OCI-LY1 (cell line): ENCODE data around the gene BMPR1A.
"Not testable (repeated sequence)": the region's sequence is repeated elsewhere in the genome, so short reads cannot be mapped to it uniquely, and the experiment has no call there.

Source experiments
- H2AFZ ChIP-seq: fragments of 200-600 bp; sonication (generic), shearing (Covaris generic); 2 replicates; pipeline ENCODE4 v1.6.0; 2014; ENCODE audit warnings: antibody characterized with exemption, mild to moderate bottlenecking, low read length
- H3F3A ChIP-seq: fragments of 200-600 bp; sonication (generic), shearing (Covaris generic); 2 replicates; pipeline ENCODE4 v1.6.0; 2014; ENCODE audit warnings: mild to moderate bottlenecking, antibody characterized with exemption, low read length, moderate library complexity; ENCODE audit not compliant: insufficient read depth
- H3K27ac ChIP-seq: fragments of 200-600 bp; sonication (generic); 2 replicates; pipeline ENCODE4 v1.5.1; 2014; ENCODE audit warnings: low read length, mixed run types, mild to moderate bottlenecking, low read depth; ENCODE audit not compliant: poor library complexity, severe bottlenecking
- H3K27me3 ChIP-seq: fragments of 200-600 bp; sonication (generic); 2 replicates; pipeline ENCODE4 v1.6.0; 2014; ENCODE audit warnings: antibody characterized with exemption, mild to moderate bottlenecking, low read length, moderate library complexity; ENCODE audit not compliant: insufficient read depth
- H3K36me3 ChIP-seq: fragments of 200-600 bp; sonication (generic); 2 replicates; pipeline ENCODE4 v1.6.1; 2014; ENCODE audit warnings: mild to moderate bottlenecking, antibody characterized with exemption, low read length, moderate library complexity, mixed read lengths; ENCODE audit not compliant: insufficient read depth
- H3K4me1 ChIP-seq: fragments of 200-600 bp; sonication (generic); 2 replicates; pipeline ENCODE4 v1.5.1; 2014; ENCODE audit warnings: mild to moderate bottlenecking, low read length, moderate library complexity; ENCODE audit not compliant: insufficient read depth, severe bottlenecking
- H3K4me2 ChIP-seq: fragments of 200-600 bp; sonication (generic), shearing (Covaris generic); 2 replicates; pipeline ENCODE4 v1.6.1; 2014; ENCODE audit warnings: low read length
- H3K4me3 ChIP-seq: fragments of 200-600 bp; sonication (generic); 2 replicates; pipeline ENCODE4 v1.5.1; 2014; ENCODE audit warnings: low read length, low read depth, mild to moderate bottlenecking, mixed read lengths; ENCODE audit not compliant: poor library complexity, severe bottlenecking
- H3K79me2 ChIP-seq: fragments of 200-600 bp; shearing (Covaris generic); 2 replicates; pipeline ENCODE4 v1.6.1; 2016; ENCODE audit warnings: mixed run types, low read length, mixed read lengths; ENCODE audit not compliant: insufficient read depth
- H3K9ac ChIP-seq: fragments of 200-600 bp; sonication (generic), shearing (Covaris generic); 2 replicates; pipeline ENCODE4 v1.6.1; 2014; ENCODE audit warnings: mild to moderate bottlenecking, low read length, mixed read lengths
- H3K9me2 ChIP-seq: fragments of 200-600 bp; sonication (generic), shearing (Covaris generic); 2 replicates; pipeline ENCODE4 v1.6.1; 2014; ENCODE audit warnings: low read depth, mild to moderate bottlenecking, low read length, mixed read lengths
- H3K9me3 ChIP-seq: fragments of 200-600 bp; shearing (Covaris generic); 2 replicates; pipeline ENCODE4 v1.6.1; 2014; ENCODE audit warnings: low read length, mixed read lengths
- H4K20me1 ChIP-seq: fragments of 200-600 bp; sonication (generic), shearing (Covaris generic); 2 replicates; pipeline ENCODE4 v1.6.0; 2016; ENCODE audit warnings: mild to moderate bottlenecking, low read length; ENCODE audit not compliant: insufficient read depth
- EZH2 ChIP-seq: fragments of 200-600 bp; sonication (generic), shearing (Covaris generic); IDR thresholded peaks from 2 replicates; pipeline ENCODE4 v1.8.0; 2017; ENCODE audit warnings: borderline replicate concordance, mixed run types, mild to moderate bottlenecking, antibody characterized with exemption, low read length, moderate library complexity, mixed read lengths
- TF ChIP-seq, protein P1 (sequence below): fragments of 200-600 bp; sonication (generic), shearing (Covaris generic); IDR thresholded peaks from 2 replicates; pipeline ENCODE4 v1.5.1; 2017; ENCODE audit warnings: mild to moderate bottlenecking, antibody characterized with exemption, low read length, moderate library complexity, mixed read lengths

BMPR1A gene

DNA sequence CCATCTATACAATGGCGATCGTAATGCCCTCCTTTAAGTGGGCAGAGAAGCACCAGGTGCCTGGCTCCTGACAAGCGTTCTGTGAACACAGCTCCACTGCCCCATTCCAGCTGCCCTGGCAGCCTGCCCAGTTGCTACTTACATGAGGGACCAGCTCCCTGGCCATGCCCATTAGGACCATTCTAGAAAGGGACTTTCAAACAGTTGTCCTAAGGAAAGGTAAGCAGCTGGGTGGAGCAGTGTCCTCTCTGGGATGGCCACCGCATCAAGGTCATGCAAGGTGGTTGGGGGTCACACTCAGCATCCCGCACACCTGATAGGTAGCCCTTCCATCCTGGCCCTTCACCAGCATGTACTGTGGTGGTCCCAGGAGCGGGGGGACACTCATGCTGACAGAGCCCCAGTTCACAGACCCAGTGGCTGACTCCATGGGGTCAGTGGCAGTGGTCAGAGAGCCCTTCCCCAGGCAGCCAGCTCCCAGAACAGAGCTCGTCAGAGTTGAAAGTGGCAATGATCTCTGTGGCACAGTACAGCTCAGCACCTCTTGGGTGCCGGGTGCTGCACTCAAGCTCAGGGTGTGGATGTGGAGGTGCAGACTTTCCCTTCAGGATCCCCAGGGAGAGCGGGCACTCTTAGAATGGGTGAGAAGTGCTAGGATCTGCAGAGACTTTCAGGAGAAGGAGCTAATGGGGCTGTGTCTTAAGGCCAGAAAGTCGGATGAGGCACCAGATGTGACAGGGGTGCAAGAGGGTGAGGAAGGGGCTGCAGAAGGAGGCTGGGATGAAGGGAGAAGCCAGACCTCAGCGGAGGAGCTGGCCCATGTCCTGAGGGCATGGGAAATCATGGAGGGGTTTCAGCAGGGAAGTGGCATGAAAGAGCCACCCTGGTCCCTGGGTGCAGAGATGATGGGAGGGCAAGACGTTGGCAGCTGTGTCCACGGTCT lies 190.1 kb downstream of the BMPR1A start:
- Histone ChIP-seq H3F3A (no peaks in the 10 kb centered on the region), H3K9me3 (no peaks in the 10 kb centered on the region), H3K36me3 (no peaks in the 10 kb centered on the region), H4K20me1 (no peaks in the 10 kb centered on the region), H3K27me3 (0 out of 2 replicates have a peak, but pooled peaks cover 3% of the 10 kb centered on the region), H3K27ac (no peak overlapping the region), H3K4me2 (no peak overlapping the region), H3K4me3 (no peak overlapping the region), H2AFZ (no peak overlapping the region), H3K9me2 (no peaks in the 10 kb centered on the region), H3K79me2 (no peaks in the 10 kb centered on the region), H3K9ac (no peak overlapping the region), H3K4me1 (no peaks in the 10 kb centered on the region)
- TF ChIP-seq EZH2: no peak
- TF ChIP-seq, protein P1, sequence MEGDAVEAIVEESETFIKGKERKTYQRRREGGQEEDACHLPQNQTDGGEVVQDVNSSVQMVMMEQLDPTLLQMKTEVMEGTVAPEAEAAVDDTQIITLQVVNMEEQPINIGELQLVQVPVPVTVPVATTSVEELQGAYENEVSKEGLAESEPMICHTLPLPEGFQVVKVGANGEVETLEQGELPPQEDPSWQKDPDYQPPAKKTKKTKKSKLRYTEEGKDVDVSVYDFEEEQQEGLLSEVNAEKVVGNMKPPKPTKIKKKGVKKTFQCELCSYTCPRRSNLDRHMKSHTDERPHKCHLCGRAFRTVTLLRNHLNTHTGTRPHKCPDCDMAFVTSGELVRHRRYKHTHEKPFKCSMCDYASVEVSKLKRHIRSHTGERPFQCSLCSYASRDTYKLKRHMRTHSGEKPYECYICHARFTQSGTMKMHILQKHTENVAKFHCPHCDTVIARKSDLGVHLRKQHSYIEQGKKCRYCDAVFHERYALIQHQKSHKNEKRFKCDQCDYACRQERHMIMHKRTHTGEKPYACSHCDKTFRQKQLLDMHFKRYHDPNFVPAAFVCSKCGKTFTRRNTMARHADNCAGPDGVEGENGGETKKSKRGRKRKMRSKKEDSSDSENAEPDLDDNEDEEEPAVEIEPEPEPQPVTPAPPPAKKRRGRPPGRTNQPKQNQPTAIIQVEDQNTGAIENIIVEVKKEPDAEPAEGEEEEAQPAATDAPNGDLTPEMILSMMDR: no peak

DNA sequence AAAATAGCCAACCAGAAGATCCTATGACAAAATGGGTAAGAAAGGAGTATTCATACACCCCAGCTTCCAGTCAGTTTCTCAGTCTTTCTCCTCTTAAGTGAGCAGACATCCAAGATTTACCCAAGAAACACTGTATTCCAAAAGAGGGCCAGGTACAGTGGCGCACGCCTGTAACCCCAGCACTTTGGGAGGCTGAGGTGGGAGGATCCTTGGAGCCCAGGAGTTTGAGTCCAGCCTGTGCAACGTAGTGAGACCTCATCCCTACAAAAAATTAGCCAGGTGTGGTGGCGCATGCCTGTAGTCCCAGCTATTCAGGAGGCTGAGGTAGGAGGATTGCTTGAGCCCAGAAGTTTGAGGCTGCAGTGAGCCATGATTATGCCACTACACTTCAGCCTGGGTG lies 191.4 kb downstream of the BMPR1A start:
- not testable (repeated sequence) for H3K4me2 ChIP-seq, H3K27ac ChIP-seq, H2AFZ ChIP-seq, H3K4me3 ChIP-seq, H3K27me3 ChIP-seq, H3K36me3 ChIP-seq, H3K9me3 ChIP-seq, H3F3A ChIP-seq, H3K79me2 ChIP-seq, H3K9ac ChIP-seq, H4K20me1 ChIP-seq, H3K4me1 ChIP-seq, H3K9me2 ChIP-seq

DNA sequence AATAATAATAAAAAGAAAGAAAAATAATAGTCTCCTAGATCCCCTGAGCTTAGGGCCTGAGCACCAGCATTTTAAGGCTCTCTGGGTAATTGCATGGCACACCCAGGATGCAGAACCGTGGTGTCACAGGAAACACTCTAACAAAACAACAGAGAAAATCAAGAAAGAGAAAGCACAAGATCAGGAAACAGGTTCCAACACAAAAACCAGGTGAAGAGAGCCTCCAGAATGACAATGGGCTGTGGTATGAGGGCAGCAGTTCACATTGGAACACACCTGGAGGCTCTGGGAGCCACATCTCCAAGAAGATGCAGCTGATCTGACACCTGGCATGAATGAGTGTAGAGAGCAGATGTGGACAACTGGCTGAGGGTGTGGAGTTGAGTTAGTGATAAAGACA lies 193.9 kb downstream of the BMPR1A start:
- Histone ChIP-seq H3K27ac (no peak overlapping the region), H3K9ac (no peak overlapping the region), H4K20me1 (no peaks in the 10 kb centered on the region), H3K4me1 (no peaks in the 10 kb centered on the region), H3F3A (no peaks in the 10 kb centered on the region), H2AFZ (no peak overlapping the region), H3K4me3 (no peak overlapping the region), H3K79me2 (no peaks in the 10 kb centered on the region), H3K27me3 (peaks cover 3% of the 10 kb centered on the region; the same call in 1 of the 2 replicates), H3K9me3 (no peaks in the 10 kb centered on the region), H3K36me3 (no peaks in the 10 kb centered on the region; the same call in 1 of the 2 replicates), H3K9me2 (no peaks in the 10 kb centered on the region), H3K4me2 (no peak overlapping the region)
- TF ChIP-seq, protein P1: no peak
- no peak for TF ChIP-seq EZH2
